SJSA1 (cell line): Measurements from ENCODE around the gene IDH3A. TPM values are rescaled to one million over a fixed set of nuclear protein-coding genes. Genes with fewer than 3 reads are reported as not detected.

ENCODE experiments used
- DNase-seq, 2 experiments: peaks; one replicate each; pipeline ENCODE4 v3.0.0-alpha.2; 2015 to 2020; ENCODE audit warnings: low spot score in 2 of 2, low read depth in 1 of 2
- H3K27ac ChIP-seq: fragments of 250-450 bp; sonication (Bioruptor Pico); 2 replicates; pipeline ENCODE4 v1.5.1; 2020; ENCODE audit warnings: mild to moderate bottlenecking, moderate library complexity
- H3K27me3 ChIP-seq: fragments of 250-450 bp; sonication (Bioruptor Pico); replicated peaks from 2 replicates; pipeline ENCODE4 v1.5.1; 2020; ENCODE audit warnings: mild to moderate bottlenecking, moderate library complexity
- H3K36me3 ChIP-seq: fragments of 250-450 bp; sonication (Bioruptor Pico); 2 replicates; pipeline ENCODE4 v1.5.1; 2020; ENCODE audit warnings: mild to moderate bottlenecking
- H3K4me1 ChIP-seq: fragments of 250-450 bp; sonication (Bioruptor Pico); replicated peaks from 2 replicates; pipeline ENCODE4 v1.6.1; 2021; ENCODE audit warnings: mild to moderate bottlenecking
- H3K4me3 ChIP-seq: fragments of 250-450 bp; sonication (Bioruptor Pico); 2 replicates; pipeline ENCODE4 v1.5.1; 2020; ENCODE audit warnings: mild to moderate bottlenecking
- H3K9me3 ChIP-seq: fragments of 250-450 bp; sonication (Bioruptor Pico); replicated peaks from 2 replicates; pipeline ENCODE4 v1.5.1; 2020; ENCODE audit warnings: mild to moderate bottlenecking
- total RNA-seq: library from RNA; depleted of rRNA; stranded (reverse); fragments of >200 nt; shearing (Covaris generic); gene quantifications from 2 replicates; pipeline ENCODE4 v1.2.3, GENCODE V29; 2014; rRNA removed

IDH3A gene
- total RNA-seq, 1 experiment from 2014 or later, result 64.6 TPM

GRCh38 chr15:78216276-78217104 is 67.3 kb downstream of the IDH3A start:
- no peaks in the 10 kb centered on the region for H3K36me3 ChIP-seq
- H3K4me3 ChIP-seq, result no peak overlapping the region
- DNase-seq, result no peak
- no peak overlapping the region for H3K27ac ChIP-seq
- peaks cover 21% of the 10 kb centered on the region for H3K4me1 ChIP-seq
- no peaks in the 10 kb centered on the region for H3K9me3 ChIP-seq
- no peaks in the 10 kb centered on the region for H3K27me3 ChIP-seq

- no peak overlapping the region for H3K27ac ChIP-seq
- H3K36me3 ChIP-seq, result no peaks in the 10 kb centered on the region
- H3K9me3 ChIP-seq, result 0 out of 2 replicates have a peak, but pooled peaks cover 3% of the 10 kb centered on the region
- DNase-seq, result no peak
- H3K4me1 ChIP-seq, result no peaks in the 10 kb centered on the region
- H3K27me3 ChIP-seq, result no peaks in the 10 kb centered on the region
- H3K4me3 ChIP-seq, result no peak overlapping the region
Measured at GRCh38 chr15:78220713-78221112, 71.6 kb downstream of the IDH3A start.

Other genes with a start within 250 kb of the IDH3A start
- 27.5 and 28.2 TPM in 2 replicates for gene TBC1D2B, start 71.7 kb upstream of the IDH3A start, total RNA-seq
- not detected in 2 replicates for gene SH2D7, start 56.8 kb upstream of the IDH3A start, total RNA-seq
- 3.2 and 3.8 TPM in 2 replicates for gene CIB2, start 17.9 kb upstream of the IDH3A start, total RNA-seq
- not detected in 2 replicates for gene ACSBG1, start 85.2 kb downstream of the IDH3A start, total RNA-seq
- gene DNAJA4, start 115.2 kb downstream of the IDH3A start, total RNA-seq, result 0.09 and 0.16 TPM in 2 replicates
- gene SKIC8, start 150.2 kb downstream of the IDH3A start, total RNA-seq, result 103 and 171 TPM in 2 replicates
- gene CRABP1, start 191.0 kb downstream of the IDH3A start, total RNA-seq, result not detected in 2 replicates